ENCODE measurements around the gene FNDC10. TPM values are rescaled to one million over a fixed set of nuclear protein-coding genes. Genes with fewer than 3 reads are reported as not detected.

The FNDC10 gene
- total RNA-seq, 1 donor from 2014 or later, result 2.5 TPM

- Histone ChIP-seq H3K79me2 (ENCODE audit: low read depth) (no peaks in the 10 kb centered on the region), H2AFZ (replicated peaks) (no peak overlapping the region), H4K20me1 (ENCODE audit: low read depth) (peaks cover 21% of the 10 kb centered on the region), H3K9ac (no peak overlapping the region), H3K4me3 (no peak overlapping the region), H3K4me1 (peaks cover 10% of the 10 kb centered on the region), H3K9me3 (ENCODE audit: low read depth) (no peaks in the 10 kb centered on the region), H3K36me3 (no peaks in the 10 kb centered on the region), H3F3A (ENCODE audit: low read depth) (peaks cover 17% of the 10 kb centered on the region), H3K27ac (no peak overlapping the region), H3K4me2 (no peak overlapping the region), H3K27me3 (peaks cover 70% of the 10 kb centered on the region)
- no peak for DNase-seq (ENCODE audit: low spot score)
- Mint-ChIP-seq H3K4me1 (peaks cover 9% of the 10 kb centered on the region), H3K9me3 (no peaks in the 10 kb centered on the region), H3K27me3 (ENCODE audit: insufficient read depth, low read depth) (peaks cover 16% of the 10 kb centered on the region), H3K36me3 (no peaks in the 10 kb centered on the region), H3K4me3 (peak overlapping the region; percentile 13), H3K27ac (no peak overlapping the region)
- TF ChIP-seq EZH2phosphoT487 (IDR thresholded peaks at IDR 0.05) (no peak), EZH2 (IDR thresholded peaks at IDR 0.05) (no peak)
- TF ChIP-seq, protein P1, sequence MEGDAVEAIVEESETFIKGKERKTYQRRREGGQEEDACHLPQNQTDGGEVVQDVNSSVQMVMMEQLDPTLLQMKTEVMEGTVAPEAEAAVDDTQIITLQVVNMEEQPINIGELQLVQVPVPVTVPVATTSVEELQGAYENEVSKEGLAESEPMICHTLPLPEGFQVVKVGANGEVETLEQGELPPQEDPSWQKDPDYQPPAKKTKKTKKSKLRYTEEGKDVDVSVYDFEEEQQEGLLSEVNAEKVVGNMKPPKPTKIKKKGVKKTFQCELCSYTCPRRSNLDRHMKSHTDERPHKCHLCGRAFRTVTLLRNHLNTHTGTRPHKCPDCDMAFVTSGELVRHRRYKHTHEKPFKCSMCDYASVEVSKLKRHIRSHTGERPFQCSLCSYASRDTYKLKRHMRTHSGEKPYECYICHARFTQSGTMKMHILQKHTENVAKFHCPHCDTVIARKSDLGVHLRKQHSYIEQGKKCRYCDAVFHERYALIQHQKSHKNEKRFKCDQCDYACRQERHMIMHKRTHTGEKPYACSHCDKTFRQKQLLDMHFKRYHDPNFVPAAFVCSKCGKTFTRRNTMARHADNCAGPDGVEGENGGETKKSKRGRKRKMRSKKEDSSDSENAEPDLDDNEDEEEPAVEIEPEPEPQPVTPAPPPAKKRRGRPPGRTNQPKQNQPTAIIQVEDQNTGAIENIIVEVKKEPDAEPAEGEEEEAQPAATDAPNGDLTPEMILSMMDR (IDR thresholded peaks at IDR 0.05), result no peak
These were observed 1.8 kb upstream of the FNDC10 start for GRCh38 chr1:1601564-1602303.

DNA sequence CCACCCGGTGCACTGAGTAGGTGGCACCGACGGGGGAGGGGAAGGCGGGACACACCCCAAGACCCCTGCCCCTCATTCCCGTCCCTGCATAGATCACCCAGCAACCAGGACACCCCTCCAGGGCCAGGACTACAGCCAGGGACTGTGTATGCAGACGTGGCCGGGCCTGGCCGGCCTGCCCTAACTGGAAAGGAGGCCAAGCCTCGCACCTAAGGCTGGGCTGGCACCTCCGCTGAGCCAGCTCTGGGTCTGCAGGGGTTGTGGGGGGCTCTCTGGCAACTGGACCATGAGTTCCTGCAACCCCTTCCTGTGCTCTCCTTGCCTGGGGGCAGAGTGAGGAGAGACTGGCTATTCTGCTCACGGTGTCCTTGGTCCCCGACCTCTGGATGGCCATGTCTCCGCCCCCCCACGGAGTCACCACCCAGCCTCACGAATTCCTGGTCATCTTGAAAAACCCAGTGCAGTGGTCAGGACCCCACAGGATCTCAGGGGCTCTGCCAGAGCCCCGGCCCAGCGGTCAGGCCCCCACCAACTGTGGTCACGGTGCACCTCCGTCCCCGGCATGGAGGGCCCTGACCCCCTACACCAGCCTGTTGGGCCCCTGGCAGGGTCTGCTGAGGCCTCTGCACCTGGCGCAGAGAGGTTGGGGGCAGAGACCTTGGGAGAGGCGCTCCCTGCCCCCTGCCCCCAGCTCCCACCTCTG, 1.1 kb upstream of the FNDC10 start:
- no peak overlapping the region for H3K27ac Mint-ChIP-seq
- TF ChIP-seq, protein P1 (IDR thresholded peaks at IDR 0.05), result no peak
- TF ChIP-seq EZH2 (IDR thresholded peaks at IDR 0.05) (peak; percentile 57), EZH2phosphoT487 (IDR thresholded peaks at IDR 0.05) (peak; percentile 10)
- H2AFZ ChIP-seq (replicated peaks), result no peak overlapping the region
- no peaks in the 10 kb centered on the region for H3K36me3 ChIP-seq
- H3K36me3 Mint-ChIP-seq, result no peaks in the 10 kb centered on the region
- H3K27me3 ChIP-seq, result peaks cover 77% of the 10 kb centered on the region
- H3K4me2 ChIP-seq, result peak overlapping the region; percentile 87
- no peaks in the 10 kb centered on the region for H3K9me3 ChIP-seq (ENCODE audit: low read depth)
- DNase-seq (ENCODE audit: low spot score), result no peak
- no peak overlapping the region for H3K9ac ChIP-seq
- H3K9me3 Mint-ChIP-seq, result no peaks in the 10 kb centered on the region
- H3K79me2 ChIP-seq (ENCODE audit: low read depth), result no peaks in the 10 kb centered on the region
- H3K4me1 Mint-ChIP-seq, result peaks cover 9% of the 10 kb centered on the region
- H3F3A ChIP-seq (ENCODE audit: low read depth), result peaks cover 24% of the 10 kb centered on the region
- H3K4me1 ChIP-seq, result peaks cover 10% of the 10 kb centered on the region
- peaks cover 21% of the 10 kb centered on the region for H4K20me1 ChIP-seq (ENCODE audit: low read depth)
- no peak overlapping the region for H3K27ac ChIP-seq
- peaks cover 16% of the 10 kb centered on the region for H3K27me3 Mint-ChIP-seq (ENCODE audit: insufficient read depth, low read depth)
- H3K4me3 ChIP-seq, result peak overlapping the region; percentile 56
- H3K4me3 Mint-ChIP-seq, result peak overlapping the region; percentile 81

GRCh38 chr1:1599030-1599934, 653 bp downstream of the FNDC10 start:
- Mint-ChIP-seq H3K27me3 (ENCODE audit: insufficient read depth, low read depth) (peaks cover 13% of the 10 kb centered on the region), H3K9me3 (no peaks in the 10 kb centered on the region), H3K4me1 (peaks cover 9% of the 10 kb centered on the region), H3K27ac (no peak overlapping the region), H3K36me3 (no peaks in the 10 kb centered on the region), H3K4me3 (peak overlapping the region; percentile 83)
- Histone ChIP-seq H3K27ac (no peak overlapping the region), H3K27me3 (peaks cover 80% of the 10 kb centered on the region), H3K9me3 (ENCODE audit: low read depth) (no peaks in the 10 kb centered on the region), H3K79me2 (ENCODE audit: low read depth) (no peaks in the 10 kb centered on the region), H3K9ac (no peak overlapping the region), H3K4me1 (peaks cover 10% of the 10 kb centered on the region), H3K36me3 (no peaks in the 10 kb centered on the region), H2AFZ (replicated peaks) (peak overlapping the region; percentile 82), H3K4me2 (peak overlapping the region; percentile 73), H3K4me3 (peak overlapping the region; percentile 42), H4K20me1 (ENCODE audit: low read depth) (peaks cover 21% of the 10 kb centered on the region), H3F3A (ENCODE audit: low read depth) (peaks cover 37% of the 10 kb centered on the region)
- TF ChIP-seq, protein P1 (IDR thresholded peaks at IDR 0.05), result peak; percentile 48
- TF ChIP-seq EZH2phosphoT487 (IDR thresholded peaks at IDR 0.05) (peak; percentile 51), EZH2 (IDR thresholded peaks at IDR 0.05) (peak; percentile 62)
- DNase-seq (ENCODE audit: low spot score), result peak; percentile 78

Data from neural progenitor cell (in vitro differentiated cells).